ENCODE results near the gene CERS6. TPM values are rescaled to one million over a fixed set of nuclear protein-coding genes. Genes with fewer than 3 reads are reported as not detected.
A peak's percentile ranks its signal among the peaks of the same experiment; 100 is the strongest.
"Not testable (repeated sequence)": the region's sequence is repeated elsewhere in the genome, so short reads cannot be mapped to it uniquely, and the experiment has no call there.

Gene CERS6
- total RNA-seq: 25.7 and 39.1 TPM in 2 replicates

GRCh38 chr2:168455645-168456520 lies at the start of gene CERS6:
Gene CERS6, plus strand, starts transcription at chr2:168456272. Its CDS starts 177 bp downstream, at chr2:168456449.
- DNase-seq: peak; percentile 97

- DNase-seq: not testable (repeated sequence)
These were observed 43.8 kb upstream of the CERS6 start for GRCh38 chr2:168412301-168412700.

GRCh38 chr2:168413101-168413500 lies 43.0 kb upstream of the CERS6 start:
- DNase-seq: not testable (repeated sequence)

- DNase-seq: no peak
These were observed 39.5 kb upstream of the CERS6 start for GRCh38 chr2:168416555-168416954.

GRCh38 chr2:168422584-168422983 lies 33.5 kb upstream of the CERS6 start:
- no peak for DNase-seq

- DNase-seq: no peak
These were observed 31.7 kb upstream of the CERS6 start for GRCh38 chr2:168424112-168424951.

- no peak for DNase-seq
These were observed 31.1 kb upstream of the CERS6 start for GRCh38 chr2:168424971-168425370.

GRCh38 chr2:168426861-168427260 lies 29.2 kb upstream of the CERS6 start:
- DNase-seq: no peak

- no peak for DNase-seq
These were observed 28.6 kb upstream of the CERS6 start for GRCh38 chr2:168427451-168427850.

GRCh38 chr2:168428431-168428830 lies 27.6 kb upstream of the CERS6 start:
- no peak for DNase-seq

GRCh38 chr2:168429988-168430387 lies 26.1 kb upstream of the CERS6 start:
- DNase-seq: no peak

- DNase-seq: no peak
These were observed 25.6 kb upstream of the CERS6 start for GRCh38 chr2:168430431-168430830.

GRCh38 chr2:168431301-168432024 lies 24.6 kb upstream of the CERS6 start:
- no peak for DNase-seq

- no peak for DNase-seq
These were observed 24.0 kb upstream of the CERS6 start for GRCh38 chr2:168432100-168432499.

- DNase-seq: no peak
These were observed 23.4 kb upstream of the CERS6 start for GRCh38 chr2:168432565-168433186.

- no peak for DNase-seq
These were observed 22.5 kb upstream of the CERS6 start for GRCh38 chr2:168433527-168433926.

GRCh38 chr2:168434146-168434545 lies 21.9 kb upstream of the CERS6 start:
- DNase-seq: peak; percentile 18

- DNase-seq: no peak
These were observed 19.2 kb upstream of the CERS6 start for GRCh38 chr2:168436840-168437239.

GRCh38 chr2:168438553-168438952 lies 17.5 kb upstream of the CERS6 start:
- DNase-seq: no peak

GRCh38 chr2:168439536-168439935 lies 16.5 kb upstream of the CERS6 start:
- DNase-seq: peak; percentile 38

- no peak for DNase-seq
These were observed 14.7 kb upstream of the CERS6 start for GRCh38 chr2:168441214-168441872.

GRCh38 chr2:168443818-168444217 lies 12.3 kb upstream of the CERS6 start:
- DNase-seq: no peak

Measured in dermis blood vessel endothelial cell (primary cell).